Amygdala (tissue), 56 donors: ENCODE results near the gene PCNT.
A peak's percentile ranks its signal among the peaks of the same experiment; 100 is the strongest.

Experiments
- DNase-seq, 56 donors: peaks; one replicate each; lab custom pipeline; 2025; lab: John Stamatoyannopoulos, UW

Gene PCNT

DNA sequence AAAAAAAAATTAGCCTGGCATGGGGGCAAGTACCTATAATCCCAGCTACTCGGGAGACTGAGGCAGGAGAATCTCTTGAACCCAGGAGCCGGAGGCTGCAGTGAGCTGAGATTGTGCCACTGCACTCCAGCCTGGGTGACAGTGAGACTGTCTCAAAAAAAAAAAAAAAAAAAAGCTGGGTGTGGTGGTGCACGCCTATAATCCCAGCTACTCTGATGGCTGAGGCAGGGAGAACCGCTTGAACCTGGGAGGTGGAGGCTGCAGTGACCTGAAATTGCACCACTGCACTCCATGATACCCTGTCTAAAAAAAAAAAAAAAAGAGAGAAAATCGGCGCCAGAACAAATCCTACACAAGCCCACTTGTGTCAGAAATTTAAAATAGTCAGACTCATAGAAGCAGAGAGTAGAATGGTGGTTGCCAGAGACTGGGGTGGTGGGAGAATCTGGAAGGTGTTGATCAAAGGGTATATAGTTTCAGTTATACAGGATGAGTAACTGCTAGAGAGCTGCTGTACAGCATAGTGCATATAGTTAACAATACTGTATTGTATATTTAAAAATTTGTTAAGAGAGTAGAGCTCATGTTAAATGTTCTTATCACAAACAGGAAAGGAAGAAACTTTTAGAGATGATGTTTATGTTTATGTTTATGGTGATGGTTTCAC, 144.3 kb downstream of the PCNT start:
- no peak for DNase-seq

- no peak for DNase-seq
Measured at GRCh38 chr21:46469275-46469674, 145.3 kb downstream of the PCNT start.

DNA sequence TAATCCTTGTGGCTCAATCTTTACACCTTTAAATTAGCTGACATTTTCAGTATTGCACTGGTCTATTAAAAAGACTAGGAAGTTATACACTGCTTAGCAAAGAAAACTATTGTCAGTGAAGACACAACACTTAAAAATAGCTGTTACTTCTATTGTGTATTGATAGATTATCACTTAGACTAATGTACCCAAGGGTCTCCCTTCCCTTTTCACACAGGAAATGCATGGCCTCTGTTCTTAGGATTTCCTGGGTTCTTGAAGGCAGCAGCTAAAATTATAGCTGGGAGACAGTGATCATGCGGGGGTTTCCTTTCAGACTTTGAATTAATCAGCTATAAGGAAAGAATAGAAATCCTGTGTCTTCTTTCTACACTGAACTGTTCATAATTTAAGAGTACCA, 147.6 kb downstream of the PCNT start:
- no peak for DNase-seq

GRCh38 chr21:46472246-46472645, 148.3 kb downstream of the PCNT start:
- peak in 2 of 56 donors; percentile 4 to 20 for DNase-seq

DNA sequence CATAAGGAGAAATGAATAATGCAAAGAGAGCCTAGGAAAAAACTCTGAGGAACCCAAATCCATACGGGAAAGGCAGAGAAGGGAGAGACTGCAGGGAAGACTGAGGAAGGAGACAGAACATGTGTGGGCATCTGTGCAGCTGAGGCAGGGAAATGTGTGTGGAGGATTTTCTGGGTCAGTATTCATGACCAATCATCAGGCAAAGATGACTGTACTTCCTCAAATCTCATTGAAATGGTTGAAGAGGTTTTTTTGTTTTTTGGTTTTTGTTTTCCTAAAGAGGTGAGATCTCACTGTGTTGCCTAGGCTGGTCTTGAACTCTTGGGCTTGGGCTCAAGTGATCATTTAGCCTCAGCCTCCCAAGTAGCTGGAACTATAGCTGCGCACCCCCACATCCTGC, 150.4 kb downstream of the PCNT start:
- DNase-seq = no peak

DNA sequence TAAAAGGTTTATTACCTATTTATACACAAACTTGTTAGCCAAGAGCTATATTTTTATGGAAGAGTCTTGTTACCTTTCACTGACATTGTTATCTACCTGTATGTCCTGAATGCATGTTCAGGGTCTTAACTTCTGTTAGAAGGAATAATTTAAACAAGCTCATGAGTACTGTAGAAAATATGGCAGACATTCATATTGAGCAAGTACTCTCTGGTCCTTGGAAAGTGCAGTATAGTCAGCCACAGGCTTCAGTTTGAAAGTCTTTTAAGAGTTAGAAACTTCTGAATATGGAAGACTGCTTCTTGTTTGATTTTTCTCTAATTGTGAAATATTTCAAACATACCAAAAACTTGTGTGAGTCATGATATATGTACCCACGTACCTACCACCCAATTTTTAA, 151.3 kb downstream of the PCNT start:
- DNase-seq = no peak

- no peak for DNase-seq
Measured at GRCh38 chr21:46477765-46478164, 153.8 kb downstream of the PCNT start.

- no peak for DNase-seq
Measured at GRCh38 chr21:46478910-46479309, 155.0 kb downstream of the PCNT start.

GRCh38 chr21:46480466-46480865, 156.5 kb downstream of the PCNT start:
- no peak for DNase-seq

DNA sequence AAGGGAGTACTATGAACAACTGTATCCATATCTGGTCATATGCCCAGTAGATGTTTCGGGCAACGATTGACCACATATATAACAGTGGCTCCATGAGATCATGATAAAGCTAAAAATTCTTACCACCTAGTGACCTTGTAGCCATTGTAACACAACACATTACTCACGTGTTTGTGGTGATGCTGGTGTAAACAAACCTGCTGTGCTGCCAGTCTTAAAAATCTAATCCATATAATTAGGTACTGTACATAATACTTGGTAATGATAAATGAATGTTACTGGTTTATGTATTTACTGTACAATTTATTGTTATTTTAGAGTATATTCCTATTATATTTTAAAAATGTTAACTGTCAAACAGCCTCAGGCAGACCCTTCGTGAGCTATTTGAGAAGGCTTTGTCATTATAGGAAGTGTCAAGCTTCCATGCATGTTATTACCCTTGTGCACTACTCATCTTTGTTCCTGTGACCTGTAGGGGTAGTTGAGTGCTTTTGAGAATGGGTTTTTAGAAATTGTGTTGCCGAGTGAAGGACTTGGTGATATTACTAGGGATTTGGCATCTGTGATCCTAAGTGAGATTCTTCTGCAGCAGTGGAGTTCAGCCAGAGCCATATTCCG, 158.4 kb downstream of the PCNT start:
- no peak for DNase-seq

DNA sequence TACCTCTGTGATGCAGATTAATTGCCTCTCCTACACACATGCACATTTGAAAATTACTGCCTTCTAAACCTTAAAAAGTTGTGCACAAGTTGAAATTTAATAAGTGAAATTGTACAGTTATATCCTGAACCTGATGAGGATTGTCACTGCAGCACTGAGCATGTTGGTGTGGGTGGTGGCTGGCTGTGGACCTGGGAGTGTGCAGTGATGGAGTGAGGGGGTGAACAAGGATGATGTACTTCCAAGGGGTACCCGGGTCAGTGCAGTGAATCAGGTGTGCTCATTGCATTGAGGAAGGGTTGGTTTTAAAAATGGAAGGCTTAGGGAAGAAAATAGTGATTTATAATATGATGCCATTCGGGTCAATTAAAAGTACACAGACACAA, 158.9 kb downstream of the PCNT start:
- no peak for DNase-seq

DNA sequence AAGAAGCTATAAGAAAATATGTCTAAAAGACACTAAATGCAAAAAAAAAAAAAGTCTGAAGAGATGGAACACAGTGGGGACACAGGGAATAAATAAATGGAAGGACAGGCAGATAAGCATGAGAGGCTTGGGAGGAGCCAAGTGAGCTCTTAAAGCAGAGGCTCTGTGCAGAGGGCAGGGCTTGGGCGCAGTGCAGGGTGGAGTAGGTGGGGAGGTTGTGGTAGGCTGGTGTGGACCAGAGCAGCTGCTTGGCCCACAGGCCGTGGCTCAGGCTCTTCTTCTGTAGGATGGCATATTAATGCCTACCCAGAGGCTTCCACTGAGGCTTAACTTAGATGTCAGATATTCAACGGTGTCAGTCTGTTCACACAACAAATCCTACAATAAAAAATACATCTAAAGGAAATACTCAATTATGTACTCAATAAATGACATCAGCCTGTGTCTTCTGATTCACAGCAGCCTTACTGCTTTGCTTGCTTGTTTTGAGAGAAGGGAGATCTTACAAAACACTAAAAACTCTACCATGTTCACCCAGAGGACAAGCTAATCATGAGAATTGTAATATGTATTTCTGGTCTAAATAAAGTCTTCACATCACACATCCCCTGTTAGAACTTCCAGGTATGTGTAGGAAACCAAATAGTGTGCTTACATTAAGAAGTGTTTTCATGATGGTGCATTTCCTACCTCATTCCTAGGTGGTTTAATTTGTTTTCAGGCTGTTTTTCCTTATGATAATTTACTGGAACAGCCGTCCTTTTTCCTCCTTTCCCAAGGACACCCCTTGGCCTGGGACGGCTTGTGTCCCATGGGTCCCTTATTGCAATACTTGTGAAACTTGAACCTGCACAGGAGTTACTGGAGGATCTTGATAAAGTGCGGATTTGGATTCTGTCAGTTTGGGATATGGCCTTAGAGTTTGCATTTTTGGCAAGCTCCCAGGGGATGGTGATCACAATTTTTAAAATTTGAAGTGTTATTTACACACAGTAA, 159.6 kb downstream of the PCNT start:
- DNase-seq = no peak

- no peak for DNase-seq
Measured at GRCh38 chr21:46486481-46487126, 162.6 kb downstream of the PCNT start.

- no peak for DNase-seq
Measured at GRCh38 chr21:46489162-46489663, 165.3 kb downstream of the PCNT start.

GRCh38 chr21:46489800-46490199, 165.8 kb downstream of the PCNT start:
- DNase-seq = no peak

DNA sequence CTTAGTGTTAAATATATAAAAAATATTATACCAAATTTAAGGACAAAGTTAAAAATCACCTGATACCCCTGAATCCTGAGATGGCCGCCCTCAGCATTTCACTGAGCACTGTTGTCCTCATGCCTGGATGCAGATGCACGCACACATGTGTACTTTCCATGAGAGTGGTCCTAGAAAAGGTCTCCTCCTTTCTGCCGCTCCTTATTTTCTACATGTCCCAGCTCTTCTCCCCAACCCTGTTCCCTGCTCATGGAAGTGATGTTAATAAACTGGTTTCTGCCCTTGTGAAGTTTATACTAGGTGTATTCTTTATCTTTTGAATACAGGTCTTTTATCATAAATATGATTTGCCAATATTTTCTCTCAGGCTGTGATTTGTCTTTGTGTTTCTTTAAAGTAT, 167.6 kb downstream of the PCNT start:
- no peak for DNase-seq

GRCh38 chr21:46492851-46493250, 168.9 kb downstream of the PCNT start:
- DNase-seq = no peak

DNA sequence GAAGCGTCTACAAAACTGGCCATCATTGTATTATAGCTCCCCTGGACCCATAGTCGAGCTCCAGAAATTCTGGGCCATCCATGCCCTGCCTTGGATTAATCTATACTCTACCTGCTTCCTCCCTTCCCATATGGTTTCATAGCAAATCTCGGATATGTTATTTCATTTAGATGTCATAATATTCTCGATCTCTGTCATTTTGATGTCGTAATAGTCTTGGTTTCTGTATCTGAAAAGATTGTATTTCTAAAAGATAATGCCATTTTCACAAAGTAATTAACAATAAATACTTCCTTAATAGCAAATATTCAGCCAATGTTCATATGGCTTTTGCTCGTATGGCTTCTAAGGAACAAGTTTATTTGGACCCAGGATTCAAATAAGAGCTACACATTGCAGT, 169.9 kb downstream of the PCNT start:
- DNase-seq = no peak
